HL-60/S4 treated with retinoic acid at 250 ng/mL for 4 days and 3 days (cell line): ENCODE measurements around the gene CDRT4.
"Not testable (repeated sequence)": the region's sequence is repeated elsewhere in the genome, so short reads cannot be mapped to it uniquely, and the experiment has no call there.

Source experiments
- in situ Hi-C: fragments of 300-500 bp; cut with MboI; formaldehyde crosslinking; loops from 2 replicates; pipeline ENCODE4 v1.7.0; 2022; ENCODE audit warnings: low sequenced_read_pairs

CDRT4 gene

GRCh38 chr17:15462976-15463772 is 4.2 kb downstream of the CDRT4 start:
- in situ Hi-C loops = no loop called here

- in situ Hi-C loops = no loop called here
Observed at GRCh38 chr17:15457723-15458094, 9.7 kb downstream of the CDRT4 start.

- in situ Hi-C loops = no loop called here
Observed at GRCh38 chr17:15456972-15457722, 10.3 kb downstream of the CDRT4 start.

GRCh38 chr17:15456496-15456895 is 10.9 kb downstream of the CDRT4 start:
- in situ Hi-C loops = no loop called here

- in situ Hi-C loops = no loop called here
Observed at GRCh38 chr17:15454346-15454745, 13.1 kb downstream of the CDRT4 start.

- in situ Hi-C loops = no loop called here
Observed at GRCh38 chr17:15453782-15454181, 13.6 kb downstream of the CDRT4 start.

- in situ Hi-C loops = no loop called here
Observed at GRCh38 chr17:15453246-15453645, 14.2 kb downstream of the CDRT4 start.

GRCh38 chr17:15452746-15453145 is 14.7 kb downstream of the CDRT4 start:
- in situ Hi-C loops = no loop called here

- in situ Hi-C loops = no loop called here
Observed at GRCh38 chr17:15451680-15452079, 15.7 kb downstream of the CDRT4 start.

GRCh38 chr17:15448580-15448956 is 18.9 kb downstream of the CDRT4 start:
- in situ Hi-C loops = no loop called here

GRCh38 chr17:15447928-15448579 is 19.4 kb downstream of the CDRT4 start:
- in situ Hi-C loops = no loop called here

- in situ Hi-C loops = no loop called here
Observed at GRCh38 chr17:15446036-15446435, 21.4 kb downstream of the CDRT4 start.

- in situ Hi-C loops = no loop called here
Observed at GRCh38 chr17:15444805-15445204, 22.6 kb downstream of the CDRT4 start.

- in situ Hi-C loops = no loop called here
Observed at GRCh38 chr17:15442311-15443180, 24.9 kb downstream of the CDRT4 start.

- in situ Hi-C loops = no loop called here
Observed at GRCh38 chr17:15441315-15441714, 26.1 kb downstream of the CDRT4 start.

GRCh38 chr17:15440347-15440746 is 27.1 kb downstream of the CDRT4 start:
- in situ Hi-C loops = no loop called here

GRCh38 chr17:15439205-15439985 is 28.0 kb downstream of the CDRT4 start:
- in situ Hi-C loops = not testable (repeated sequence)

- in situ Hi-C loops = no loop called here
Observed at GRCh38 chr17:15438491-15439105, 28.8 kb downstream of the CDRT4 start.

- in situ Hi-C loops = no loop called here
Observed at GRCh38 chr17:15437303-15437635, 30.2 kb downstream of the CDRT4 start.
